GM18868 (cell line): ENCODE results near the gene FIS1.
"Not testable (repeated sequence)": the region's sequence is repeated elsewhere in the genome, so short reads cannot be mapped to it uniquely, and the experiment has no call there.

Experiments used
- ATAC-seq: cut with Tn5 transposase; IDR thresholded peaks from one replicate; pipeline ENCODE4 v1.9.1; 2021; ENCODE audit warnings: mild to moderate bottlenecking, moderate library complexity; ENCODE audit not compliant: unreplicated experiment

The FIS1 gene

GRCh38 chr7:101258243-101258731, 13.4 kb upstream of the FIS1 start:
- ATAC-seq, result no peak

DNA sequence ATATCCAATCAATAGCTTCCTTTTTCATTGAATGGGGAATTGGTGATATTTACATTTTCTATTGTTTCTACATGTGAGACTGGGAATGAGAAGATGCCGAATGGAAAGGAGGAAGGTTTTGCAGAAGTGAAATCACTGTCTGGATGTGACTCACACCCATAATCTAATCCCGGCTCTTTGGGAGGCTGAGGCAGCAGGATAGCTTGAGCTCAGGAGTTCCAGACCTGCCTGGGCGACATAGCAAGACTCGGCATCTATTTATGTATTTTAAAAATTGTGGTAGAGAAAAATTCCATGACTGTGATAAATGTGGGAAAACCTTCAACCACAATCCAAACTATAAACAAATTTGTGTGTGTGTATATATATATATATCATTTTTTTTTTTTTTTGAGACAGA, 10.9 kb upstream of the FIS1 start:
- no peak for ATAC-seq

DNA sequence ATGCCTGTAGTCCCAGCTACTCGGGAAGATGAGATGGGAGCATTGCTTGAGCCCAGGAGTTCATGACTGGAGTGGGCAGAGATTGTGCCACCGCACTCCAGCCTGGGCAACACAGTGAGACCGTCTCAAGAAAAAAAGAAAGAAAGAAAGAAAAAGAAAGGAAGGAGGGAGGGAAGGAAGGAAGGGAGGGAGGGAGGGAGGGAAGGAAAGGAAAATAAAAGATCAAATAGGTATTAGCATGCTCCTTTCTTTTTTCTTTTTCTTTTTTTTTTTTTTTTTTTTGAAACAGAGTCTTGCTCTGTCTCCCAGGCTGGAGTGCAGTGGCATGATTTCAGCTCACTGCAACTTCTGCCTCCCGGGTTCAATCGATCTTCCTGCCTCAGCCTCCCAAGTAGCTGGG, 8.3 kb upstream of the FIS1 start:
- not testable (repeated sequence) for ATAC-seq

- ATAC-seq, result peak; percentile 96
Measured at GRCh38 chr7:101251871-101252659, 7.2 kb upstream of the FIS1 start.

- ATAC-seq, result peak; percentile 35
Measured at GRCh38 chr7:101250324-101250723, 5.4 kb upstream of the FIS1 start.

DNA sequence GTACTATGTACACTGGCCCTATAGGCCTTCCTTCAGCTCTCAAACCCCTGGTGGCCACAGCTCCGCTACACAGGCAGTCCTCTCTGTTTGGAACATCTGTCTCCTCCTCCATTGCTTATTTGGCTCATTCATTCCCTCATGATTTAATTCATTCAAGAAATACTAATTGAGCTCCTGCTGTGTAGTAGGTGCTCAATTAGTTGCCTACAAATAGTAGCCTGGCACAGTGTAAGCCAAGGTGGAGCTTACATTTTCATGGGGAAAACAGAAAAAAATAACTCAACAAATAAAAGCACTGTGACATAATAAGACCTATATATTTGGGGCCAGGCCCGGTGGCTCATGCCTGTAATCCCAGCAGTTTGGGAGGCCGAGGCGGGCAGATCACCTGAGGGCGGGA, 3.4 kb upstream of the FIS1 start:
- ATAC-seq, result no peak

DNA sequence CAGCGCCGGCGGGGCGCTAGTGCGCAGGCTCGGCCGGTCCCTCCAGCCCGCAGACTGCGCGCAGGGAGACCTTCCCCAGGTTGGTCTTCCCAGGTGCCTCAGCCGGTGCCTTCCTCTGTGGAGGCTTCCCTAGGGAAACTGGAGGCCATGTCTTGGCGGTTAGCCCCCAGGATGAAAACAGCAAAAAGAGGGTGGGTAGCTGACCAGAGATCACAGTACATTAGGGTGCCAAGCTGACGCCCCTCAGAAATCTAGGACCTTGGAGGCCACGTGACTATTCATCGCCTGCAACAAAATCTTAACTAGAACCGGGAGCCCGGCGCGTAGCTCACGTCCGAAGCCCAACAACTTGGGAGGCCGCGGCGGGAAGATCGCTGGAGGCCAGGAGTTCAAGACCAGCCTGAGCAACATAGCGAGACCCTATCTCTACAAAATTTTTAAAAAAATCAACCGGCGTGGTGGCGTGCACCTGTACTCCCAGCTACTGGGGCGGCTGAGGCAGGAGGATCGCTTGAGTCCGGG, 327 bp upstream of the FIS1 start:
- no peak for ATAC-seq

DNA sequence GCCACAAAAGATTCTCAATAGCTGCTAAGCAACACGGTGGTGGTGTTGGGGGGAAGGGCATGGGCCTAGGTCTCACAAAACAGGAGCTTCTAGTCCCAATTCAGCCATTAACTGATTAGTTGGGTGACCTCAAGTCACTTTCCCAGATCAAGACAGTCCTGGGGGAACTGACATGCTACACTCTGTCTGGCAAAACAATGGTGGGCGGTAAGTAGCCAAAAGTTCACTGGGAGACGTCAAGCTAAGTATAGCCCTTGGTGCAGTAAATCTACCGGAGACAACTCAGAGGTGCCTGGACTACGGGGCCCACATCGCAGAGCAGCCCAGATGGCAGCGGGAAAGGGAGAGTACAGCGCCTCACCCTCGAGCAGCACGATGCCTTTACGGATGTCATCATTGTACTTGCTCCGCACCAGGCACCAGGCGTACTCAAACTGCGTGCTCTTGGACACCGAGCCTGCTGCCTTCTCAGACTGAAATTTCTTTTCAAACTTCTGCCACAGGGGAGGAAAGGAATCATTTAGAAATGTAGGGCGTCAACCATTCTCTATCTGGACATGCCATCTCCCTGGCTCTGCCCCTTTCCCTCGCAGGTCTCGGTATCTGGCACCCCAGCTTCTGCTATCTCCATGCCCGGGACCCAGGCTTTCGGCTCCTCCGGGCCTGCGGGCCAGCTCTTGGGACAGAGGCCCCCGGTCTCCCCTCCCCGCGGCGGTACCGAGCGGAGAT, 1.1 kb downstream of the FIS1 start:
- ATAC-seq, result no peak

- ATAC-seq, result no peak
Measured at GRCh38 chr7:101241443-101242349, 3.2 kb downstream of the FIS1 start.

GRCh38 chr7:101241015-101241363, 3.9 kb downstream of the FIS1 start:
- ATAC-seq, result no peak

DNA sequence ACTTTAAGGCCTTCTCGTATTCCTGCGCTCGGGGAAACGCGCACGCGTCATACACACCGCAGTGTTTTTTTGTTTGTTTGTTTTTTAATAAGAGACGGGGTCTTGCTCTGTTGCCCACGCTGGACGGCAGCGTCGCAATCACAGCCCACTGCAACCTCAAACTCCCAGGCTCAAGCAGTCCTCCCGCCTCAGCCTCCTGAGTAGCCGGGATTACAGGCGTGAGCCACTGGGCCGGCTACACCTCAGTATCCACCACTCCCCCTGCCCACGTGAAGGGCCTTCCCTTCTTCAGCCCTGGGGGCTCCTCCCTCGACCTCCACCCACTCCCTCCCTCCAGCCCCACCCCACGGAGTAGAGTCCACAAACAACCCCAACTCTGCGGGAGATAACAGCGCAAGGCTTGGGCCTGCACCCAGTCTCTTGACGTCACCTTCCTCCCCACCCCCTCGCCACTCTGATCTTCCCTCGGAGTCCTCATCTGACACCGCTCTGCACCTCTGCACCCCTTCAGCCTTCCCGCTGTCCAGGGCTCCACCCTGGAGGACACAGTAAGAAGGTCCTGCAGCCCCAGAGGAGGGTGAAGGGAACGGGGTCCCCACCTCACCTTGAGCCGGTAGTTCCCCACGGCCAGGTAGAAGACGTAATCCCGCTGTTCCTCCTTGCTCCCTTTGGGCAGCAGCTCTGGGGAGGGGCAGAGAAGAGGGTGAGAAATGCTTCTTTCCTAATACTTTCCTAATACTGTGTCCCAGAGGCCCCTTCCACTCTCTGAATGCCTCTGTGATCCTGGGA, 4.5 kb downstream of the FIS1 start:
- no peak for ATAC-seq

GRCh38 chr7:101239951-101240220, 5.0 kb downstream of the FIS1 start:
- no peak for ATAC-seq

DNA sequence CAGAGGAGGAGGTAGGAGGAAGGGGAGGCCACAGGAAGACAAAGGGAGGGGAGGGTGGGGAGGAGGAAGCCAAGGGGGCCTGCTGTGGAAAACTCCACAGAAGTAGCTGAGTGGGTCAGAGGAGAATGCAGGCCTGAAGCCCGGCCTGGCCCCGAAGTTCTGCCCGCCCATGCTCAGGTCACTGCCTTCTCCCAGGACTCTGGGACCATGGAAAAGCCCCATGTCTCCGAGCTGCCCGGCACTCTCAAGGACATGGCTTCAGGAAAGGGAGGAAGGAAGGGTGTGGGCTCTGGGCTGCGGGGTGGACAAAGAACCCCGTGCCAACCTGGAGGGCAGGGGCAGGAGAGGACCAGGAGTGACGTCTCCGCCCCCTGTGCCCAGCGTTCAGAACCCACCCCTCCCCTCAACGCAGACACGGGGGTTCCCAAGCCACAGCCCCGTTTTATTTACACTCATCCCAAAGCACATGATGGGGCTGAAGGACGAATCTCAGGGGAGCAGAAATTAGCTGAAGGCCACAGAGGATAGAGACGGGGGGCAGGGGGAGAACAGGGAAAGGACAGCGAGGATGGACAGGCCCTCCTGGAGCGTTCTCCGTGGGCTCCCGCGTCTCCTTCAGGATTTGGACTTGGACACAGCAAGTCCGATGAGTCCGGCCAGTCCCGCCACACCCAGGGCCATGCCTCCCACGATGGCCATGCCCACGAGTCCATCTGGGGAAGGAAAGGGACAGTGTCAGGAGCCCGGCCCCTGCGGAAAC, 5.5 kb downstream of the FIS1 start:
- no peak for ATAC-seq

DNA sequence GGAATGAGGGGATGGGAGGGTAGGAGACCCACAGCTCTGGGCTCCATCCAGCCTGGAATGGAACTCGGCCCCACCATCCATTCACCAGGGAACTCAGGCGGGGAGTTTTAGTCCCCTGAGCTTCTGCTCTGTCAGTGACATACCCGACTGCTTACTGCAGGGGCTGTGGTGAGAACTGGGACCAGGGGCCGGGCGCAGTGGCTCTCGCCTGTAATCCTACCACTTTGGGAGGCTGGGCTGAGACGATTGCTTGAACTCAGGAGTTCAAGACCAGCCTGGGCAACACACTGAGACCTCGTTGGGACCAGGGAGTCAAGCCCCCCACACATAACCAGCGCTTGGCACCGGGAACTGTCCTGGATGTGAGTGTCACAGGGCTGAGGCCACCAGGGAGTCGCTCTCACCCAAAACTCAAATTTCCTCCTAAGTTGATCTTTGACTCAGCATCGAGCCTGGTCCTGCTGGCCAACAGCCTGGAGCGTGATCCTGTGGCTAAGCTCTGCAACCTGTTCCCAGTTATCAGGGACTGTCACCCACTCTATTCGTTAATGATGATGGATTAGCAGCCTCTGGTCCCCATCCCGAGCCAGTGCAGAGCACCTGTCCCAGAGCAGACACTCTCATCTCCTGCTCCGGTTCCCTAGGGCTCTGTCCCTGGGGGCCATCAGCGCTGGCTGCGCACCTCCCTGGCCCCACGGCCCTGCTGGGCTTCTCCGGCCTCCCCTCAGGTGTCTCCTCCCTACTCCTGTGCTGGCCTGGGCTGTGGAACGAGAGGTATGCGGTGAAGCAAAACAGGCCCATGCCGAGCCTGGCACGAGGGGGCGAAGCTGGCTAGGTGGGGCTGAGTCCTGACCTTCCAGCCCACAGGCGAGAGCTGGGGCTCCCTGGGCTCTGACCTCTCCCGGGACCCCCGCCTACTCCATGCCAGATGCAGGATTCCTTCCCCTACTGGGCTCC, 6.4 kb downstream of the FIS1 start:
- no peak for ATAC-seq

GRCh38 chr7:101237206-101238067, 7.4 kb downstream of the FIS1 start, which contains the start of gene CLDN15:
Gene CLDN15 (minus strand): TSS chr7:101237802. CDS start chr7:101237581, 221 bp downstream.
- ATAC-seq, result no peak

DNA sequence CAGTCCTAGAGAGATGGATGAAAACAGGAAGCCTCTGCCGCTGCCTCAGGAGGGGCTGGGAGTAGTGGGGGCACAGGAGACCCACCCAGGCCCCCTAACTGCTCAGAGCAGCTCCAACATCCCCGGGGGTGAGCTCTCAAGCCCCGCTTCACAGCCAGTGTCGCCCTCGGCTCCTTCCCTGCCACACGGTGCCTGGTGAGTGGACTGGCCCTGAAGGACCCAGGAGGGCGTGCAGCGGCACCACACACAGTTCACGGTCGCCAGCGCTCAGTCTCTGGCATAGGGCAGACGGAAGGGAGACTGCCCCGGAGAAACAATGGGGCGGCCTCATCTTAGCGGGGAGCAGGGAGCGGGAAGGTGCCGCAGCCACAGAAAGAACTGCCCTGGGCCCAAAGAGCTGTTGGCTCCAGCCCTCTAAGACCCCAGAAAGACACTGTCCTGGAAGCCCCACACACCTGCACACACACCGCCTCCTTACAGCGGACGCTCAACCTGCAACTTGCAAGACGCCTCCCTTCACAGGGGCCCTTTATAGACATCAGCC, 8.5 kb downstream of the FIS1 start:
- ATAC-seq, result no peak

- no peak for ATAC-seq
Measured at GRCh38 chr7:101235522-101235921, 9.4 kb downstream of the FIS1 start.
